Calu3 (cell line): ENCODE results near the gene ARHGEF12. TPM values are rescaled to one million over a fixed set of nuclear protein-coding genes. Genes with fewer than 3 reads are reported as not detected.

ENCODE experiments used
- BruUV-seq: library from RNA; stranded (reverse); fragments of 400-500 nt; replicated peaks from 2 replicates; lab custom pipeline; 2021; lab: Mats Ljungman, UMichigan
- CTCF ChIA-PET: fragments of 300-600 bp; sonication (Branson Sonifier 250); formaldehyde crosslinking; loops from one replicate; lab custom pipeline; 2022; ENCODE audit warnings: antibody characterized with exemption; lab: Charles Lee
- DNase-seq: peaks from one replicate; pipeline ENCODE4 v3.0.0; 2022
- H3K27ac Mint-ChIP-seq: one replicate; pipeline ENCODE4 v1.8.0; 2022; ENCODE audit warnings: mixed read lengths; ENCODE audit not compliant: unreplicated experiment
- H3K27me3 Mint-ChIP-seq: one replicate; pipeline ENCODE4 v1.8.0; 2022; ENCODE audit warnings: mixed read lengths; ENCODE audit not compliant: unreplicated experiment
- H3K36me3 Mint-ChIP-seq: one replicate; pipeline ENCODE4 v1.8.0; 2022; ENCODE audit warnings: mild to moderate bottlenecking, moderate library complexity, mixed read lengths; ENCODE audit not compliant: insufficient read depth, unreplicated experiment
- H3K4me1 Mint-ChIP-seq: one replicate; pipeline ENCODE4 v1.8.0; 2022; ENCODE audit warnings: mild to moderate bottlenecking, low read depth, mixed read lengths; ENCODE audit not compliant: unreplicated experiment
- H3K4me3 Mint-ChIP-seq: one replicate; pipeline ENCODE4 v1.8.0; 2022; ENCODE audit warnings: mild to moderate bottlenecking, low read depth, moderate library complexity, mixed read lengths; ENCODE audit not compliant: unreplicated experiment
- H3K9me3 Mint-ChIP-seq: one replicate; pipeline ENCODE4 v1.8.0; 2022; ENCODE audit warnings: low read depth, mixed read lengths; ENCODE audit not compliant: unreplicated experiment
- intact Hi-C: fragments of 100-400 bp; cut with micrococcal nuclease; formaldehyde crosslinking; loops from one replicate; pipeline ENCODE4 v1.10.0; 2022; ENCODE audit not compliant: unreplicated experiment
- total RNA-seq: library from RNA; stranded (reverse); gene quantifications from 2 replicates; pipeline ENCODE4 v1.2.3, GENCODE V29; 2022
- TF ChIP-seq, protein P1 (sequence below): fragments of 200-600 bp; IDR thresholded peaks from one replicate; pipeline ENCODE4 v1.8.0; 2022; ENCODE audit warnings: antibody characterized with exemption; ENCODE audit not compliant: unreplicated experiment

ARHGEF12 gene
- total RNA-seq, 1 experiment from 2014 or later = 50.0 TPM

DNA sequence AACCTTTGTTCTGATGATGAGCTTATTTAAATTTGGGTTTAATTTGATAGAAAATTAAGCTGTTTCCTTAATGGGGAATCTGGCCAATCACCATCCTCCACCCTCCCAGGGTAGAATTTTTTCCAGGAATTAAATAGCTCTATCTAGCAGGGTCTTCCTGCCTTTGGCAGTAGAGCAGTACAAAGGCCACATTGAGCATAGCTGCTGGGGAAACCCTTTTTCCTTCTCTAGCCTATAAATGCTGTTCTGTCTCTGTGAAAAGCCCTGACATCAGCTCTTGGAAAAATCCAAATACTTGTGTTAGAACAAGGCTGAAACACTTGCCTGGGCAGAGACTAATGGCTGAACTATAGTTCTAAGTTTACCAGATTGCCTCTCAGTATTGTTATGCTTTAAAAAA is 55.1 kb downstream of the ARHGEF12 start:
- Mint-ChIP-seq H3K36me3 (no peaks in the 10 kb centered on the region), H3K9me3 (peaks cover 11% of the 10 kb centered on the region), H3K4me1 (peaks cover 32% of the 10 kb centered on the region), H3K27me3 (no peaks in the 10 kb centered on the region), H3K27ac (no peak overlapping the region), H3K4me3 (no peak overlapping the region)
- TF ChIP-seq, protein P1, sequence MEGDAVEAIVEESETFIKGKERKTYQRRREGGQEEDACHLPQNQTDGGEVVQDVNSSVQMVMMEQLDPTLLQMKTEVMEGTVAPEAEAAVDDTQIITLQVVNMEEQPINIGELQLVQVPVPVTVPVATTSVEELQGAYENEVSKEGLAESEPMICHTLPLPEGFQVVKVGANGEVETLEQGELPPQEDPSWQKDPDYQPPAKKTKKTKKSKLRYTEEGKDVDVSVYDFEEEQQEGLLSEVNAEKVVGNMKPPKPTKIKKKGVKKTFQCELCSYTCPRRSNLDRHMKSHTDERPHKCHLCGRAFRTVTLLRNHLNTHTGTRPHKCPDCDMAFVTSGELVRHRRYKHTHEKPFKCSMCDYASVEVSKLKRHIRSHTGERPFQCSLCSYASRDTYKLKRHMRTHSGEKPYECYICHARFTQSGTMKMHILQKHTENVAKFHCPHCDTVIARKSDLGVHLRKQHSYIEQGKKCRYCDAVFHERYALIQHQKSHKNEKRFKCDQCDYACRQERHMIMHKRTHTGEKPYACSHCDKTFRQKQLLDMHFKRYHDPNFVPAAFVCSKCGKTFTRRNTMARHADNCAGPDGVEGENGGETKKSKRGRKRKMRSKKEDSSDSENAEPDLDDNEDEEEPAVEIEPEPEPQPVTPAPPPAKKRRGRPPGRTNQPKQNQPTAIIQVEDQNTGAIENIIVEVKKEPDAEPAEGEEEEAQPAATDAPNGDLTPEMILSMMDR = no peak
- no TSS peak for BruUV-seq
- CTCF ChIA-PET = interaction anchor here (0.9 to 2.0 kb wide), 4 partner anchors 10 to 512 kb away, joined by 3 to 10 read pairs (median 4); partner anchors contain the start of gene ARHGEF12
- intact Hi-C loops = loop anchor here (5.0 kb wide), 1 partner anchor 36 kb away; no protein-coding TSS in a partner anchor
- peak; percentile 9 for DNase-seq

DNA sequence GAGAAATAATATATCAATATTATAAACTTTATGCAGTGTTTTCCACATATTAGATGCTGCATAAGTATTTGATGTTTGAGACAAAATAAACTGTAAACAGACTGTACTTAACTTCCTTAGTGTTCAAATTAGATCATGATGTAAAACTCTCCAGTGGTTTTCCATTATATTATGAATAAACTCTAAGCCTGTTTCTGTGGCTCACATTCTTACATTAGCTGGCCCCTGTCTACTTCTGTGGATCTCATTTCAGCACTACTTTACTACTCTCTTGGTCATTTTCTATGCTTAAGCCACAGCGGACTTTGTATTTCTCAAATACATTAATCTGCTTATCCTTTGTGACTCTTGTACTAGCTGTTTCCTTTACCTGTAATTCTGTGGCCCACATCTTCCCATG is 55.6 kb downstream of the ARHGEF12 start:
- H3K9me3 Mint-ChIP-seq = peaks cover 11% of the 10 kb centered on the region
- no TSS peak for BruUV-seq
- no peak for DNase-seq
- intact Hi-C loops = loop anchor here (5.0 kb wide), 1 partner anchor 35 kb away; no protein-coding TSS in a partner anchor
- TF ChIP-seq, protein P1 = no peak
- peaks cover 32% of the 10 kb centered on the region for H3K4me1 Mint-ChIP-seq
- H3K4me3 Mint-ChIP-seq = no peak overlapping the region
- no peaks in the 10 kb centered on the region for H3K36me3 Mint-ChIP-seq
- H3K27ac Mint-ChIP-seq = no peak overlapping the region
- H3K27me3 Mint-ChIP-seq = no peaks in the 10 kb centered on the region
- CTCF ChIA-PET = interaction anchor here (0.9 to 2.0 kb wide), 2 partner anchors 56 to 511 kb away, joined by 3 to 5 read pairs; partner anchors contain the start of gene ARHGEF12

DNA sequence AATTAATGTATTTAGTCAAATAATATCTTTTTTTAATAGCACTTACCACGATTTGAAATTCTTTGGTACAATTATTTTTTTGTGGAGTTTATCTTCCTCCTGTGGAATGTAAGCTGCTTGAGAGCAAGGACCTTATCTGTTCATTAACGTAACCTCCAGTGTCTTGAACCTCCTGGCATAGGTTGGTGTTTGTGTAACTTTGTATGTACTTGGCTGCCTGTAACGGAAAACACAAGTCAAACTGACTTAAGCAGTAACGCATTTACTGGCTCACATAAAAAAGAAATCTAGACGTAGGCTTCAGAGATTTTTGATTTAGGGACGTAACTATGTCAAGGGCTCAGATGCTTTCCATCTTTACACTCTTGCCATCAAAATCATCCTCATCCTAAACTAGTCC is 56.1 kb downstream of the ARHGEF12 start:
- DNase-seq = no peak
- Mint-ChIP-seq H3K27me3 (no peaks in the 10 kb centered on the region), H3K27ac (no peak overlapping the region), H3K4me1 (peaks cover 32% of the 10 kb centered on the region), H3K36me3 (no peaks in the 10 kb centered on the region), H3K9me3 (peaks cover 11% of the 10 kb centered on the region), H3K4me3 (no peak overlapping the region)
- CTCF ChIA-PET = no interaction called here
- TF ChIP-seq, protein P1 = no peak
- BruUV-seq = no TSS peak
- intact Hi-C loops = loop anchor here (5.0 kb wide), 1 partner anchor 35 kb away; no protein-coding TSS in a partner anchor

DNA sequence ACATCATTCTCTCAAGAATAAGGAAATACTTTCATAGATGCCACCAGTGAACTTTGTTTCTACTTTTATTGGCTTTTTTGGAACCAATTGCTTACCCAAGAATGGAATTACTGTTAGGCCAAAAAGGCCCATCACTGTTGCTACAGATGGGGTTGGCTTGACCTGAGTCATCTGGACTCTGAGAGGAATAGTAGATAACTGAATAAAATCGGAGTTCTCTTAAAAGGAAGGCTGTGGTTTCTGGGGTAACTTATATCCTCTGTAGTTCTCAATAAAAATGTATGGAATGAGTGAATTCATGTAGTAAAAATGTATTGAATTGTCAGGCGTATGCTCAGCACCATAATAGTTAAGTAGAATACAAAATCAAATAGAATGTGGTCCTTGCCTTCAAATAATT is 56.6 kb downstream of the ARHGEF12 start:
- intact Hi-C loops = loop anchor here (5.0 kb wide), 1 partner anchor 35 kb away; no protein-coding TSS in a partner anchor
- H3K9me3 Mint-ChIP-seq = peaks cover 11% of the 10 kb centered on the region
- no TSS peak for BruUV-seq
- H3K36me3 Mint-ChIP-seq = no peaks in the 10 kb centered on the region
- CTCF ChIA-PET = no interaction called here
- TF ChIP-seq, protein P1 = no peak
- no peak overlapping the region for H3K27ac Mint-ChIP-seq
- no peaks in the 10 kb centered on the region for H3K27me3 Mint-ChIP-seq
- DNase-seq = no peak
- peaks cover 31% of the 10 kb centered on the region for H3K4me1 Mint-ChIP-seq
- no peak overlapping the region for H3K4me3 Mint-ChIP-seq
